ENCODE results near the gene ZNF672.

Gene ZNF672

DNA sequence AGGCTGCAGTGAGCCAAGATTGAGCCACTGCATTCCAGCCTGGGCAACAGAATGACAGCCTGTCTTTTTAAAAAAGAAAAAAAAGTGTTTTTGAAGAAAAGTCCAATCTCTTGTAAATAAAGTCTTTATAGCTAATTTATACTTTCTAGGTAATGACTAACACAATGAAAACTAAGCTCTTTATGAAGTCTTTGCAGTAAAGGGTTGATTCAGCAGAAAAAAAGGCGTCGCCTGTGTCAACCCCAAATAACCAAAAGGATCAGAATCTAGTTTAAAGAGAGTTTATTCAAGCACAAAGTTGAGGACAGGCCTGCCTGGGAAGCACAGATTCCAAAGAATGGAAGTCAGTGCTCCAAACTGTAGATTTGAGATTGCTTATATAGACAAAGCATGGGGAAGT, 53.7 kb downstream of the ZNF672 start:
- no peak for DNase-seq

- no peak for DNase-seq
Measured at GRCh38 chr1:248892590-248892989, 54.6 kb downstream of the ZNF672 start.

- DNase-seq = no peak
Measured at GRCh38 chr1:248894837-248895236, 56.8 kb downstream of the ZNF672 start.

GRCh38 chr1:248897412-248898337, 59.7 kb downstream of the ZNF672 start:
- no peak for DNase-seq

Measured in NCI-H2107 (cell line).